ES-I3 (cell line): ENCODE data around the gene SCAMP4.

Experiments used
- H3K36me3 ChIP-seq: 2 replicates; pipeline ENCODE4 v1.6.1; 2013; ENCODE audit warnings: mild to moderate bottlenecking, low read length, control low read depth, moderate library complexity; ENCODE audit not compliant: insufficient read depth
- H3K4me1 ChIP-seq: 2 replicates; pipeline ENCODE4 v1.6.1; 2013; ENCODE audit warnings: mild to moderate bottlenecking, control low read depth, low read length; ENCODE audit not compliant: insufficient read depth
- H3K9ac ChIP-seq: 2 replicates; pipeline ENCODE4 v1.6.1; 2013; ENCODE audit warnings: low read depth, mild to moderate bottlenecking, low read length, moderate library complexity
- H3K9me3 ChIP-seq: 2 replicates; pipeline ENCODE4 v1.6.1; 2013; ENCODE audit warnings: mild to moderate bottlenecking, low read length, moderate library complexity; ENCODE audit not compliant: control insufficient read depth, insufficient read depth

The SCAMP4 gene

GRCh38 chr19:1908364-1908678 is 3.1 kb downstream of the SCAMP4 start:
- Histone ChIP-seq H3K4me1 (no peaks in the 10 kb centered on the region), H3K9ac (no peak overlapping the region), H3K9me3 (no peaks in the 10 kb centered on the region), H3K36me3 (0 out of 2 replicates have a peak, but pooled peaks cover 4% of the 10 kb centered on the region)

- Histone ChIP-seq H3K36me3 (peaks cover 5% of the 10 kb centered on the region; the same call in 1 of the 2 replicates), H3K9me3 (no peaks in the 10 kb centered on the region), H3K9ac (no peak overlapping the region), H3K4me1 (no peaks in the 10 kb centered on the region)
These were observed 4.5 kb downstream of the SCAMP4 start for GRCh38 chr19:1909761-1910080.

GRCh38 chr19:1910177-1910576 is 5.0 kb downstream of the SCAMP4 start:
- no peaks in the 10 kb centered on the region for H3K9me3 ChIP-seq
- H3K9ac ChIP-seq = no peak overlapping the region
- H3K36me3 ChIP-seq = peaks cover 5% of the 10 kb centered on the region; the same call in 1 of the 2 replicates
- H3K4me1 ChIP-seq = no peaks in the 10 kb centered on the region

- no peaks in the 10 kb centered on the region for H3K9me3 ChIP-seq
- H3K4me1 ChIP-seq = no peaks in the 10 kb centered on the region
- H3K9ac ChIP-seq = no peak overlapping the region
- H3K36me3 ChIP-seq = peaks cover 5% of the 10 kb centered on the region; the same call in 1 of the 2 replicates
These were observed 5.9 kb downstream of the SCAMP4 start for GRCh38 chr19:1911098-1911497.

DNA sequence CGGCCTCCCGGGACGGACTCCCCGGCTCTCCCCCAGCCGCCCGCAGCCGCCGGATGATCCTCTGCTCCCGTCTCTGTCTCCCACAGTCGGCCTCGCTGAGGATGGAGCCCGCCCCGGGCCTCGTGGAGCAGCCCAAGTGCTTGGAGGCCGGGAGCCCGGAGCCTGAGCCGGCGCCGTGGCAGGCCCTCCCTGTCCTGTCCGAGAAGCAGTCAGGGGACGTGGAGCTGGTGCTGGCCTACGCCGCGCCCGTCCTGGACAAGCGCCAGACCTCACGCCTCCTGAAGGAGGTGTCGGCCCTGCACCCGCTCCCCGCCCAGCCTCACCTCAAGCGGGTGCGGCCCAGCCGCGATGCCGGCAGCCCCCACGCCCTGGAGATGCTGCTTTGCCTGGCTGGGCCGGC is 6.8 kb downstream of the SCAMP4 start:
- Histone ChIP-seq H3K9me3 (no peaks in the 10 kb centered on the region), H3K9ac (no peak overlapping the region), H3K36me3 (peaks cover 5% of the 10 kb centered on the region; the same call in 1 of the 2 replicates), H3K4me1 (no peaks in the 10 kb centered on the region)

- peaks cover 5% of the 10 kb centered on the region; the same call in 1 of the 2 replicates for H3K36me3 ChIP-seq
- no peak overlapping the region for H3K9ac ChIP-seq
- no peaks in the 10 kb centered on the region for H3K4me1 ChIP-seq
- H3K9me3 ChIP-seq = no peaks in the 10 kb centered on the region
These were observed 7.7 kb downstream of the SCAMP4 start for GRCh38 chr19:1912760-1913505.

GRCh38 chr19:1913781-1914577 is 8.8 kb downstream of the SCAMP4 start:
- Histone ChIP-seq H3K9ac (no peak overlapping the region), H3K4me1 (no peaks in the 10 kb centered on the region), H3K9me3 (no peaks in the 10 kb centered on the region), H3K36me3 (peaks cover 5% of the 10 kb centered on the region; the same call in 1 of the 2 replicates)

DNA sequence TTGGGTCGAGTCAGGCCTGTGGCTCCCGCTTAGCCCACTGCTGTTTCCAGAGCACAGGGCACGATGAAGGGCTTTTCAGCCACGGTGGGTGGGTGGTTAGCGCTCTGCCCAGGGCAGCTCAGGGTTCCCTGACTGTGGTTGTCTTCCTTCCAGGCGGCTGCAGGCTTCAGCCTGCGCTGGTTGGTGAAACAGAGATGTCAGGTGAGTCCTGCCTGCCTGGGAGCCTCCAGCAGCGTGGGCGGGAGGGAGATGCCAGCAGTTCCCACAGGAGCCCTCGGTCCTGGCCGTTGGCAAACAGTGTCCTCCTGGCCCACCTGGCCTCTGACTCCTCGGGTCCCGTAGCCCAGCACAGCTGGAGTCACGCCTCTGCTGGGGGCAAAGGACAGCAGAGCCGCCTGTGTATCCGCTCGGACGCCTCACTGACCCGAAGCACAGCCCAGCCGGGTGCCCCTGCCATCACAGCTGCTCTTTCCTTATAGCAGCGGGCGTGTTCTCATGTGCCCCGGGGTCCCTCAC is 9.7 kb downstream of the SCAMP4 start:
- Histone ChIP-seq H3K4me1 (no peaks in the 10 kb centered on the region), H3K9me3 (no peaks in the 10 kb centered on the region), H3K36me3 (peaks cover 5% of the 10 kb centered on the region; the same call in 1 of the 2 replicates), H3K9ac (no peak overlapping the region)

GRCh38 chr19:1917146-1917545 is 11.9 kb downstream of the SCAMP4 start:
- Histone ChIP-seq H3K9me3 (no peaks in the 10 kb centered on the region), H3K36me3 (peaks cover 5% of the 10 kb centered on the region; the same call in 1 of the 2 replicates), H3K9ac (no peak overlapping the region), H3K4me1 (no peaks in the 10 kb centered on the region)

DNA sequence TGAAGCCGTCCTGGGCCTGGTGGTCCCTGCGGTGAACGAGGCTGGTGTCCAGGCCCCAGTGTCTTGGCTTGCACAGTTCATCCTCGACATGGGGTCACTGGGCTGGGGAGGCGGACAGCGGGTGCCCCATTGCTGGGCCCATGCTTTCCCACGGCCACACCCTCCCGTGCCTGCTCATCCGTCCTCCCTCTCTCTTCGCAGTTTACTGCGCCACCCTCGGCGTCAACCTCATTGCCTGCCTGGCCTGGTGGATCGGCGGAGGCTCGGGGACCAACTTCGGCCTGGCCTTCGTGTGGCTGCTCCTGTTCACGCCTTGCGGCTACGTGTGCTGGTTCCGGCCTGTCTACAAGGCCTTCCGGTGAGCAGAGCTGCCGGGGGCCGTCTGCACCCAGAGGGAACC is 12.7 kb downstream of the SCAMP4 start:
- H3K9me3 ChIP-seq = no peaks in the 10 kb centered on the region
- H3K4me1 ChIP-seq = no peaks in the 10 kb centered on the region
- no peak overlapping the region for H3K9ac ChIP-seq
- H3K36me3 ChIP-seq = peaks cover 4% of the 10 kb centered on the region; the same call in 1 of the 2 replicates

GRCh38 chr19:1918975-1919374 is 13.8 kb downstream of the SCAMP4 start:
- Histone ChIP-seq H3K36me3 (peaks cover 3% of the 10 kb centered on the region; the same call in 1 of the 2 replicates), H3K4me1 (no peaks in the 10 kb centered on the region), H3K9ac (no peak overlapping the region), H3K9me3 (no peaks in the 10 kb centered on the region)

DNA sequence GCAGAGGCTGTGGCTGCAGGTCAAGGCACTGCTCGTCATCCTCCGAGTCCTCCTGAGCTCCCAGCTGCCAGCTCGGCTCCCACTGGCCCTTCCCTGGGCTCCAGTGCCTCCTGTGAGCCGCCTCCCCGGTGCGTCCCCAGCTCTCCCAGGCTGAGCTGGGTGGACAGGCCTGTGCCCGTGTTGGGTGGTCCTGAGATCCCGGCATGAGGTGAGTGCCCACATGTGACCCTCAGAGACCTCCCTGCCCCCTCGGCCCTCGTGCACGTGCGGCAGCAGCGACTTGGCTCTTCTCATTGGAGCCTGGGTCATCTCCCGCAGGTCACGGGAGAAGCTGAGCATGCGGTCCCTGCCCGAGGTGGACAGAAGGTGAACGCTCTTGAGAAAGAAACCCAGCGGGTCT is 15.4 kb downstream of the SCAMP4 start:
- Histone ChIP-seq H3K9ac (no peak overlapping the region), H3K36me3 (peaks cover 3% of the 10 kb centered on the region; the same call in 1 of the 2 replicates), H3K9me3 (no peaks in the 10 kb centered on the region), H3K4me1 (no peaks in the 10 kb centered on the region)

DNA sequence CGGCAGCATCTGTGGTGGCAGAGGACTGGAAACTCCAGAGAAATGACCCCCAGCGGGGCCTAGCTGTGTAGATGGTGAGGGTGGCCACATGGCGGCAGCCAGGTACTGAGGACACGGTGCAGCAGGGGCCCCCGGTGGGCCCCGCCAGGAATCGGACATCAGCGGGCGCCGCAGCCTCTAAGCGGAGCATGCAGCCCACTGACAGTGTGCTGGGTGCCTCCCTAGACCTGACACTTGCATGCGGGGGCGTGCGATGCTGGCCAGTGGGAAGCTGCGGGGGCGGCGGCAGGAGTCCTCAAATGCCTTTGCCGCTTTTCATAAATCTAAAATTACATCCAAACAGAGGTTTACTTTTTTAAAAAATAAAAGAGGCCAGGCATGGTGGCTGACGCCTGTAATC is 16.1 kb downstream of the SCAMP4 start:
- Histone ChIP-seq H3K4me1 (no peaks in the 10 kb centered on the region), H3K9me3 (no peaks in the 10 kb centered on the region), H3K36me3 (peaks cover 3% of the 10 kb centered on the region; the same call in 1 of the 2 replicates), H3K9ac (no peak overlapping the region)

GRCh38 chr19:1921825-1922224 is 16.6 kb downstream of the SCAMP4 start:
- Histone ChIP-seq H3K9ac (no peak overlapping the region), H3K4me1 (no peaks in the 10 kb centered on the region), H3K9me3 (no peaks in the 10 kb centered on the region), H3K36me3 (peaks cover 3% of the 10 kb centered on the region; the same call in 1 of the 2 replicates)

DNA sequence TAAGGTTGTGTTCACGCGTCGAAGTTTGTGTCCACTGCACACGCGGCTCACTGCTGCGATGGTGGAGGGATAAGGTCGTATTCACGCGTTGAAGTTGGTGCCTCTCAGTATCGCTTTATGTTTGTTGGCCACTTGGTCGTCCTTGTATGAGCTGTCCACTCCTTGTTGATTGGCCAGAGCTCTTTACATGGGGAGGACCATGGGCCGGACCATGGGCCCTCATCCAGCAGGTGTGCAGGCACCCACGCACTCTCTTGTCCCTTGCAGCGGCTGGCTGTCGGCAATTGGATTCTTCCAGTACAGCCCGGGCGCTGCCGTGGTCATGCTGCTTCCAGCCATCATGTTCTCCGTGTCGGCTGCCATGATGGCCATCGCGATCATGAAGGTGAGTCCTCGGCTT is 17.6 kb downstream of the SCAMP4 start:
- H3K9ac ChIP-seq = no peak overlapping the region
- H3K4me1 ChIP-seq = no peaks in the 10 kb centered on the region
- H3K9me3 ChIP-seq = no peaks in the 10 kb centered on the region
- peaks cover 3% of the 10 kb centered on the region; the same call in 1 of the 2 replicates for H3K36me3 ChIP-seq
